ENCODE data around the gene ACTL10.
A peak's percentile ranks its signal among the peaks of the same experiment; 100 is the strongest.
"Not testable (repeated sequence)": the region's sequence is repeated elsewhere in the genome, so short reads cannot be mapped to it uniquely, and the experiment has no call there.

Gene ACTL10

DNA sequence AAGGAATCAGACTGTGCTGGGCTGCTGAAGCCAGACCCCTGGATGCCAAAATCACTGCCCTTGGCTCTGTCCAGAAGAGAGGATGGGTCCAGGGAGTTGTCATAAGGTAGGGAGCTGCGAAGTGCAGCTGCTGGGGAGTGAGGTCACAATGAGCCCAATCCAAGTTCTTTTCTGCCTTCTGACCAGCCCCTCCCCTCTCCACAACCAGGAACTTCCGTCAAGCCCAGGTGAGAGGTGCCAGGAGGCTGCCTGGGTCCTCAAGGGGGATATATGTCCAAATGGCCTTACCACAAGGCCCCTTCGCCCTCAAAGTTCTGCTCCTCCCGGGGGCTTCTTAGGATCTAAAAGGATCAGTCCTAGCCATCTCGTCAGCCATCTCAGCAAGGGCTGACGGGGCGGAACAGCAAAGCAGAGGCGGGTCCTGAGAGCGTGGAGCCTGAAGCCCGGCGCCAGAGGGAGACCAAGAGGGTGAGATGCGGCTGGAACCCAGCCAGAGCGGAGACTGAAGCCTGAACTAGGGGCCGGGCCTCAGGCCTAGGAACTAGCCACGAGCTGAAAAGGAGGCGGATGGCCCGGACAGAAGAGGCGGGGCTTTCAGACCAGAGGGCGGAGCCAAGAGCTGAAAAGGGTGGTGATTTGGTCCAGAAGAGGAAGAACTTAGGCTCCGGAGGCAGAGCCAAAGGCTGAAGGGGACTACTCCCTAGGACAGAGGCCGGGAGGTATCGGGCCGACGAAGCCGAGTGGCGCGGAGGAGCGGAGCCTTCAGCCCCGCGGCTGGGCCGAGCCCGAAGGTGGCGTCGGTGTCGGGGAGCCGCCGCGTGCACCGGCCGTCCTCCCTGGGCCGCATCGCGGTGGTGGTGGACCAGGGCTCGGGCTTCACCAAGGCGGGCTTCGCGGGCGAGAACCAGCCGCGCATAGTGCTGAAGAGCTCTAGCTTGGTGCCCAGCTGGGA lies at the start of gene ACTL10:
Gene ACTL10 (plus strand): TSS at position 651 of the 952 bp plus-strand sequence. CDS start 555 bp downstream, outside the sequence.
- DNase-seq: peak; percentile 95

DNA sequence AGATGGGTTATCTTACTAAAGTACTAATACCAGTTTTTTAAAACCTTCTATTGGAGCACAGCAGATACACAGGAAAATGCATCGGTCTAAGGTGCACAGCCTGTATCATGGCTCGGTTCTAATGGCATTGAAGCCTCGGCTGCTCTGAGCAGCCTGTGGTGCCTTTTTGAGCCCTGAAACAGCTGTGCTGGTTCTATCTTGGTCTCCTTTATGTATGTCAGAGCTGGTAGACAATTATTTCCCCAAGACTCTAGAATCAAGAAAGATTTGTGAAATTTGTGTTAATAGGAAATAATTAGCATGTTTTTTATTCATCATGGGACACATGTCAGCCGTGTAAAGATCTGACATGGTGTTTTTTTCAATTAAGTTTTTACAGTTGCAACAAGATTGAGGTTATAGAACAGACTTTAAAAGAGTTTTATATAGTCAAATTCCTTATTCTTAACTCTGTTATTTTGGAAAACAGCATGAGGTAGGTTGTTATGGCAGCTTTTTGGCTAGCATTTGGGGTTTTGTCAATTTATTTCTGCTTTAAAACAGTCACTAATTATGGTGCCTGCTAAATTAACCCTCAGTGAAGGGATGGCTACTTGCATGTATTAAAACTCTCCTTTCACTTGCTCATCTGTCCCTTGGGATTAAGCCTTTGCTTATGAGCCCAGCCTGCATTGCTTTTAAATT lies 44.9 kb upstream of the ACTL10 start:
- DNase-seq: no peak

DNA sequence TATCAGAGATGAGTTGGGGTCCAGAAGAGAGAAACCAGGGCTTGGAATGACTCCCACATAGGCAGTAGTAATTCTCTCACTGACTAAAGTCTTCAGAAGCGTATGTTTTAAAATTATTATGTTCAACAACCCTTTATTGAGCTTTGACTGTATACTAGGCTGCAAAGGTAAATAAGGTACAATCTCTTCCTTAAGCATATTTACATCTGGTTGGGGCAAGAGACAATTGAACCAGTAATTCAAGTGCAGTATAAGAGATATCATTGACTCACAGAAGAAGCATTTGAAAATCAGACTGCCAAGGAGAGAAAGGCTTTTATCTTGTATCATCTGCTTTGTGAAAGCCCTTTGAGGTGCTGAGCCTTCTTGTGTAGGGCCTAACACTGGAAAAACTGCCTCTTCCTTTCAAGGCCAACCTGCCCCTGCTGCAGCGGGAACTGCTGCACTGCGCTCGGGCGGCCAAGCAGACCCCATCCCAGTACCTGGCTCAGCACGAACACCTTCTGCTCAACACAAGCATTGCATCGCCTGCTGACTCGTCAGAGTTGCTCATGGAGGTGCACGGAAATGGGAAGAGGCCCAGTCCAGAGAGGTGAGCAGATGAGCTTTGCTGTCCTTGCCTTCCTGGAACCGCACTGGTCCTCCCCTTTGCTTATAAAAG lies 43.9 kb upstream of the ACTL10 start:
- DNase-seq: no peak

DNA sequence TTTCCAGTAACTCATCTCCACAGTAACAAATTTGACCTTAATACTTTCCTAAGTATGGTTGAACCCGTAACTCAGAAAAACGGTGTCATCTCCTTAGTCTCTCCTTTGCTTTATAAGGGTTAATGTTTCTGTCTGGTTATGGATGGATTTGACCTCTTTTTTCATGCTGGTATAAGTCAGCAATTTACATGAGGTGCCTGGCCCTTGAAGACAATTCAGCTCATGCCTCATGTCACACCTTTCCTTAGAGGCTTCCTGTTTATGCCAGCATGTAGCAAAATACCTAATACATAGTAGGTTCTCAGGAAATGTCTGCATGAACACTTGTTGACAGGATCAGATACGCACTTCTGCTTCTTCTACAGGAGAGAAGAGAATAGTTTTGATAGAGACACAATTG lies 42.3 kb upstream of the ACTL10 start:
- no peak for DNase-seq

DNA sequence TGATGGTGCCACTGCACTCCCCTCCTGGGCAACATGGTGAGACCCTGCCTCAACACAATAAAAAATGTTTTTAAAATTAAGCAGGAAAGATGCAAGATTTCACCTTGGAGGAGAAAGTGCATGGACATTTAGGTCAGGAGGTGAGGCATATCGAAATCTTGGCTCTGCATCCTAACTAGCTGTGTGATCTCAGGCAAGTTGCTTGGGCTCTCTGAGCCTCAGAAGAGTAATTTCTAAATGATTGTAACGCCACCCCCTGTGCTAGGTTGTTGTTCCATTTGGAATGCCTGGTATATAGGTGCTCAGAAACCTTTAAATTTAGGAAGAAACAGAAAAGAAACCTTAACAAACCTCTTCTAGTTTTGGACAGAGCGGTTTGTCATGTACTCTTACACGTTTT lies 40.6 kb upstream of the ACTL10 start:
- DNase-seq: no peak

DNA sequence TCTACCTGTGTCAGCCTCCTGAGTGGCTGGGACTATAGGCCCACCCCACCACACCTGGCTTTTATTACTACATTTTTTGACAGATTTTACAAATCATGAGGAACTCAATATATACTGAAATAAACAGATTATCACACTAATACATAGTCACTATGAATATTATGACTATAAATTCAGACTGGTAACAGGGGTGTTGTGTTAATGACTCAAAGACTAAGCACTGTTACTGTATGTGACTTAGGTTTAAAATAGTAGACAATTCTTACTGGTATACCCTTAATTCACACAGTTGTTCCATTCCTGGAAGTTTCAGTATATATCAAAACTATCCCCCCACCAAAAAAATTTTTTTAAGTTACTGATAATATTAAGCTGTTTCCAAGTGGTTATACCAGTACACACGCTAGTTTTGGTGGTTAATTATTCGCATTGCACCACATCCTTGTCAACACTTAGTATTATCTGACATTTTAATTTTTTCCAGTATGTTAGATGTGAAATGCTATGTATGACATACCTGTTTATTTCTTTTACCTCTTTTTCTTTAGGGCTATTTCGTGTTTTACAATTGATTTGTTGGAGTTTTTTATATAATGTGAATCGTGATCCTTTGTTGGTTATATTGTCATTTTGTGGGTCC lies 39.0 kb upstream of the ACTL10 start:
- DNase-seq: no peak

DNA sequence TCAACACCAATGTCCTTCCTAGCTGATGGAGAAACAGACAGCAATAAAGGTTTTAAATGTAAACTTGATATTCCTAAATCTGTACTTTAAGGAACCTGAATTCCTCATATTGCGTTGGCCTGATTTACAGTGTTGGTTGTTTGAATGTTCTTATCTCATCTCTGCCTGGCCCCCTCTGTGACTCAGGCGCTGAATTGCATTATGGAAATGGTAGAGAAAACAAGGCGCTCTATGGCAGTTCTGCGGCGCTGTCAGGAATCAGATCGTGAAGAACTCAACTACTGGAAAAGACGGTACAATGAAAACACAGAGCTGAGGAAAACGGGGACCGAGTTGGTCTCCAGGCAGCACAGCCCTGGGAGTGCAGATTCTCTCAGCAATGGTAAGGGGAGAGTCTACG lies 37.2 kb upstream of the ACTL10 start:
- no peak for DNase-seq

DNA sequence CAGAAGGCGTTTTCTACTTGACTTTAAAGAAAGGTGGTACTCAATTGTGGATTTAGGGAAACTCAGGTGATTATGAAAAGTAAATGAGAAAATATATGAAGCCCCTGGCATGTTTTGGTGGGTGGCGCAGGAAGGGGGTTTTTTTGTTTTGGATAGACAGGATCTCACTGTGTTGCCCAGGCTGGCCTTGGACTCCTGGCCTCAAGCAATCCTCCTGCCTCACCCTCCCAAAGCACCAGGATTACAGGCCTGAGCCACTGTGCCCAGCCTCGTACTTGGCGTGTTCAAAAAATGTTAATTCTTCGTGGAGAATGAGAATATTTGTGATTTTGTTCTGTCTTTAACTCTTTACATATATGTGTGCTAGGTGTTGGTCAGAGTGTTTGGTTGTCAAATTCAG lies 36.8 kb upstream of the ACTL10 start:
- no peak for DNase-seq

DNA sequence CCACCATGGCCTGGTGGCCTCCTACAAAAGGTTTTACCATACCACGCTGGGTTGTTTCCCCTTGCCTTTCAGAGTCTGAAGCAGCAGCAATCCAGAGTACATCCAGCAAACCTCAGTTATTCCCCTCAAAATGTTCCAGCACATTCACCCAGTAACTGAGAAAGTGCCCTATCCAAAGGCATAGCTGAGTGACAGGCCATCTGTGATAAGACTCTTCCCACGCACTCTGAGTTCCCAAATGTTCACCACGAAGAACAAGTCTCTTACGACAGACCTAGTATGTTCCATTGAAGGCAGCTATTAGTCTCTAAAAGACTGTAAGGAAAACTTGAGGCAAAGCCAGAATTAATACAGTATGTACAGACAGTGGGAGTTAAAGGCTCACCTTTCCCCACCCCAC lies 36.2 kb upstream of the ACTL10 start:
- DNase-seq: no peak

DNA sequence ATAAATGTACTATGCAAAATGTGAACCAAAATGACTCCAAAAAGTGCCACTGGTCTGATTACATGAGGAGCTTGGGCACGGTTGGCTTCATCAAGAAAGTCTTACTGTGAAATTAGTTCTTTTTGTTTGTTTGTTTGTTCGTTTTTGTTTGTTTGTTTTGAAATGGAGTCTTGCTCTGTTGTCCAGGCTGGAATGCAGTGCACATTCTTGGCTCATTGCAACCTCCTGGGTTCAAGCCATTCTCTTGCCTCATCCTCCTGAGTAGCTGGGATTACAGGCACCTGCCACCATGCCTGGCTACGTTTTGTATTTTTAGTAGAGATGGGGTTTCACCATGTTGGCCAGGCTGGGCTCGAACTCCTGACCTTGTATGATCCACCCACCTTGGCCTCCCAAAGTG lies 34.8 kb upstream of the ACTL10 start:
- not testable (repeated sequence) for DNase-seq

DNA sequence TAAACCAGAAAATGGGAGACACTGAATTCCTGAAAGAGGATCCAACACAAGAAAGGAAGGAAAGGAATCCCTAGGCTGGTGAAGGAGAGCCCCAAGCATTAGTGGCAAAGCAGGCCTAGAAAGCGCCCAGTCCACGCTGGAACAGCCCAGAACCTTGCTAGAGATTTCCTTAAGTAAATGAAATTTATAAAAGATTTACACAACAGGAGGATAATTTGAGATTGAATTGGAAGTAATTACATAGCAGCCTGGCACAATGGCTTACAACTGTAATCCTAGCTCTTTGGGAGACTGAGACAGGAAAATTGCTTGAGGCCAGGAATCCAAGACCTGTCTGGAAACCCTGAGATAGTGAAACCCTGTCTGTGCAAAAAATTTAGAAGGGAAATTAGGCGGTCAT lies 31.4 kb upstream of the ACTL10 start:
- DNase-seq: no peak

DNA sequence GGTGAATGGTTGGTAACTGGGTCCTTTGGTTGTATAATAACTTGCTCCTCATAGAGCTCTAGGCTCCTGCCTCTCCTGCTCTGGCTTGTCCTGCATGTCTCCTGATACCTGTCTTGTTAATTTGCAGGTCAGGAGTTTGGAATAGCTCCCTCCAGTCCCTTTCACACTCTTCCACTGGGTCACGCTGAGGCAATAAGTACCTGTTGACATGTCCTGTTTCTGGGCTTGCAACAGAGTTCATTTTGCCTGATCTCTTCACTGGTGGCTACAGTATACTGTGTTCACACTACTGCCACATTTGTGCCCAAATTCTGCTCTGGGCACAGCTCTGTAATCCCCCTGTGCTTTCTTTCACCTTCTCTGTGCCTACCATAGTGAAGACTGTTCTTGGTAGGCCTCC lies 30.0 kb upstream of the ACTL10 start:
- no peak for DNase-seq

DNA sequence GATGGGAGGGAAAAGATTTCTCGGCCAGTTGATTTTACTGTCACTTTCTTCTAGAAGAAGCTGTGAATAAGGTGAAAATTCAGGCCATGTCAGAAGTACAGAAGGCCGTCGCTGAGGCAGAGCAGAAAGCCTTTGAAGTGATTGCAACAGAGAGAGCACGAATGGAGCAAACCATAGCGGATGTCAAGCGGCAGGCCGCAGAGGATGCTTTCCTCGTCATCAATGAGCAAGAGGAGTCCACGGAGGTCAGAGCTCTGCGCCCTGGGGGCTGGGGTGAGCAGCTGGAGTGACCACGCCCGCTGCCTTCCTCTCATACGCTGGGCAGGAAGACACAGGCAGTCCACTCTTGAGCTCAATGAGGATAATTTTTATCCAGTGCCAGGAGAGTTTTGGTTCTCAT lies 26.5 kb upstream of the ACTL10 start:
- DNase-seq: no peak

DNA sequence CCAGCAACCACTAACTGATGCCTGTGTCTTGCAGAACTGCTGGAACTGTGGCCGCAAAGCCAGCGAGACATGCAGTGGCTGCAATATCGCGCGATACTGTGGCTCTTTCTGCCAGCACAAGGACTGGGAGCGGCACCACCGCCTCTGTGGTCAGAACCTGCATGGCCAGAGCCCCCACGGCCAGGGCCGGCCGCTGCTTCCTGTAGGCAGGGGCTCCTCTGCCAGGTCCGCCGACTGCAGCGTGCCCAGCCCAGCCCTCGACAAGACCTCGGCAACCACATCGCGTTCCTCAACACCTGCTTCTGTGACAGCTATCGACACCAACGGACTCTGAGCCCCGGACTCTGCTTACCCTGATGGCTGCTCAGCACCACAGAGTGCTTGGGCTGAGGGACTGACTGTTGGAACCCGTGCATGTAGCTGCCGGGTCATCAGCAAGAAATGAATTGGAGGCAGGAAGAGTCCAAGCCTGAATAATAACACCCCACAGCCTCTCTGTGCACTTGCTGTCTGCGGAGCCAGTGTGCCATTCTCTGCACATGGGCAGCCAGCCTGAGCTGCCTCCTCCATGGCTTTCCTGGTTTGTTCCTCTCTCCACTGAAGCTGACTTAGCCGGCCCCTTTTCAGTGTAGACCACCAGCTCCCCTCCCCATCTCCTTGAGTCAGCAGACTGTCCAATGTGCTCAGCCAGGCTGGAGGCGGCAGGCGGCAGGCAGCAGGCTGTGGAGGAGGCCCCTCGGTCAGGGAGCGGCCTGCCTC lies 22.3 kb upstream of the ACTL10 start:
- DNase-seq: no peak

DNA sequence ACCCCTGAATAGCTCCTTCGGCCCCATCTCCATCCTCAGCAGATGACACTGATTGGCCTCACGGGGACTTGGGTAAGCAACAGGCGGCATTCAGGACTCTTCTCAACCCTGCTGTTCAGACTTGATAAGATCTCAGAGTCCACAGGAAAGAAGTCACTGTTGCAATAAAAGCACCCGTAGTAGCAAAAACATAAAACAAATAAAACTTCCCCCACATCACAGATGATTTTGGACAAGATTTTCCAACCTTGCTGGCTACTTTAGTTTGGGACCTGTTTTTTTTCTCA lies 21.7 kb upstream of the ACTL10 start:
- no peak for DNase-seq

DNA sequence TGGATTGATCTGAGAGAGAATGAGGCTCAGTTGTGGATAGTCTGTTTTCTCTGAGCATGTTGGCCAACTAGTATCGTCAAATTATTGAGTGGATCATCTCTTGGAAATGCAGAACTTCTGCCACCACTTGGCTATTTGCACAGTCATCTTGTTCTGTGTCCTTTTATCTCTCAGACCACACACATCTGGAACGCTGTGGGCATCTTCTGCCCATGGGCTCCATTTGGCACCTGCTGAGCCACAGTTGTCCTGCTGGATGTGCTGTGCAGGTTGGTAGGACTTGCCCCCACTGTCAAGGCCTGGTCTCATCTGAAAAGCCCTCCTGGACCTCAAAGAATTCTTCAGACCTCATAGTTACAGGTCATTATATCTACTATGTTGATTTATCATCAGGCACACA lies 21.3 kb upstream of the ACTL10 start:
- no peak for DNase-seq

DNA sequence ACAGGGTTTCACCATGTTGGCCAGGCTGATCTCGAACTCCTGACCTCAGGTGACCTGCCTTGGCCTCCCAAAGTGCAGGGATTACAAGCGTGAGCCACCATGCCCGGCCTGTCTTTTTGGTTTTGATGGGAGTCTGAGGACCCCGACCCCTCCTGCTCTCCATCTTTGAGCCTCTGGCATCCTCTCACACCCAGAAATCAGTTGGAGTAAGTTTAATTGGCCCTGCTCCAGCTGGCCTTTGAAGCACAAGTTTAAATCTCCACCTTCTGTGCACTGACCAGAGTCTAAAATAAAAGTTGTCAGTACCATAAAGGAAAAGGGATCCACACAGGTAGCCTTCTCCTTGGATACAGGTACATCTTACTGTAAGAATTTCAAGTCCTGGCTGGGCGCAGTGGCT lies 20.6 kb upstream of the ACTL10 start:
- DNase-seq: no peak

DNA sequence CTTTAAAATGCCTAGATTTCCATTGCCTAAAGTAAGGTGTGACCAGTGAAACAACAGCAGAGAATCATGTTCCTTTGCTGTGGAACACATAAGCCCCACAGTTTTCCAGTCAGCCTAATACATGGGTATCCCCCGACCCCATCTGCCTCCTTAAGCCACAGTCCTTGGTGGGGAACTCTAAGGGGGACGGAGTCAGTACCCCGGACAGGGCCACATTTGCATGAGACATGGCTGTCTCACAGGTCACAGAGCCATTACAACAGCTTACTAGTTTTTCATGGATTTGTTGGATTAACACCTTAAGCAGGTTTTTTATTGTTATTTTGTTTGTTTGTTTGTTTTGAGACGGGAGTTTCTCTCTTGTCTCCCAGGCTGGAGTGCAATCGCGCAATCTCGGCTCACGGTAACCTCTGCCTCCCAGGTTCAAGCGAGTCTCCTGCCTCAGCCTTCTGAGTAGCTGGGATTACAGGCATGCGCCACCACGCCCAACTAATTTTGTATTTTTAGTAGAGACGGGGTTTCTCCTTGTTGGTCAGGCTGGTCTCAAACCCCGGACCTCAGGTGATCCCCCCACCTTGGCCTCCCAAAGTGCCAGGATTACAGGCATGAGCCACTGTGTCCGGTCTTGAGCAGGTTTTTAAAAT lies 19.7 kb upstream of the ACTL10 start:
- DNase-seq: not testable (repeated sequence)

DNA sequence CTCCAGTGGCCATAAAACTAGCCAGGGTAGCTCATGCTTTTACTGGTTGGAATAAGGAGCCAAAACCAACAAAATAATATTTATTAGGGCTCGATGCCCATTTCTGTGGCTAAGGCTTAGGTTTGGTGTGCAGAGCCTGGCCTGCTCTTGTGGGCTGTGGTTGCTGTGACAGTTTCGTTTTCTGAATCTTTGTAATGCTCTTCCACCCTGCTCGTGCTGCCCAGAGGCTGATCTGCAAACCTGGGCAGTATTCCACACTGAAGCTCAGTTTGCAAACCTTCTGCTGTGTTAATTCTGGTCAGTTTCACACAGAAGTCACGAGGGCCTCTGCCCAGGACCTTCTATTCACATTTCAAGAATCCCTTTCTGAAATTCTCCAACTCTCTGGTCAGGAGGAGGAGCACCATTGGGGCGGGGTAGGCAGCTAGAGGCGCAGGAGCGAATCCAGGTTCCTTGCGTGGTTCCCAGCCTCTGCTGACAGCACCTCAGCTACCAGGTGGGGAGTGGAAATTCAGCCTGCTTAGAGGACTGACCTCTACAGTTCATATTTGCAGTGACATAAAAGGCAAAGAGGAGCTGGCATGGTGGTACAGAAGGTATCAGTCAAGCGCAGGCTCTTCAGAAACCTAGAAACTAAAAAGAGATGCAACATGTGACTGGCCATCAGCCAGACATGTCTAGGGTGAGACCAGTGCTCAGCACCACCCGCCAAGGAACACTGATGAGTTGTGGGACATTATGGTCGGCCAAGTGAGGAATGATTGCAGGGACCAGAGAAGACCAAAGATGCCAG lies 18.9 kb upstream of the ACTL10 start:
- peak; percentile 44 for DNase-seq

DNA sequence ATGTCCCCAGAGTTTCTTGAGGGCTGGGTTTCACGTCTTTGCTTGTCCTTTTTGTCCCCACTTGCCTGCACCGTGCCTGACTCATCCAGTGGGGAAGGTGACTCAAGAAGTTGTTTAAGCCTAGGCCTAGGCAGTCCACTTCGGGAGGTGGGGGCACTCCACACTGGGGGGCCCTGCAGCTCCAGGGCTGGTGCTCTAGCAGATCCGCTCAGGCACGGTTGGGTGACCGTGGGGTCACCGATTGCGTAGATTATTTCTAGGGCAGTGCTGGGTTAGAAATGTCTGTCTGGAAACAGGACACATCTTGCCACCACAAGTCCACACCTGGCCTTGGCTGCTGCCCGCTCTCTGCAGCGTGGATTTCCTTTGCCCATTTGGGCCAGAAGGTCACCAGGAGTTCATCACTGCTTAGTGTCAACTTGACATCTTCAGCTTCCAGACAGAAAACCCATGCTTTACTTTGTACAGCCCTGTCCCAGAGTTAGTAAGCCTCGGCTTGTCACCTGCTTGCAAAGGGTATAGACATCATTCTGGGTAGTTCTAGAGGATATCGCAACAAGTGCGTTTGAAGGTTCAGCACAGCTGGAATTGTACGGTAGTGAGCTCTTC lies 18.2 kb upstream of the ACTL10 start:
- no peak for DNase-seq

DNA sequence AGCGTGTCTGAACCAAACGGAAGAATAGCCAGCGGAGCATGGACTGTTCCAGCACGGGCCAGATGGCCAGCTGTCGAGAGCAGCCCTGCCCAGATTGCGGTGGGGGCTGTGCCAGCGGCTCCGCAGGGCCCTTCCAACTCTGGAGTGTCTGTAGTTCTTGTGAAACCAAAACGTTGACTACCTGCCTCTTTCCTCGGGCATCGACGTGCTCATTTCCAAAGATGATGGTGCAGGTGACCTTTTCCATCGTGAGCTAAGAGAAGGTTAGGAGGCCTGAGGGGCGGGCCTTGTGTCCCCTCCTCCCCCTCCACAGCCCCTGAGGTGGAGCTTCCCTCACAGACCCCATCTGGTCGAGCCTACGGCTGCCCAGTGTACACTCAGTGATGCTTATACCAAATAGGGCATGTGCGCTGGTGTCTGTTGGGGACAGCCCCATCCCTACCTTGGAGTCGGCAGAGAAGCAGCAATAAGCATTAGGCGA lies 17.5 kb upstream of the ACTL10 start:
- DNase-seq: no peak
